PC-3 (cell line): ENCODE data around the gene SEPTIN11.

Experiments used
- CTCF ChIP-seq: fragments of 300-600 bp; sonication (generic); conservative IDR thresholded peaks from 2 replicates; pipeline ENCODE4 v1.5.1; 2017; ENCODE audit warnings: antibody characterized with exemption, low read depth, mild to moderate bottlenecking, low read length
- EZH2 ChIP-seq: fragments of 300-600 bp; sonication (generic); IDR thresholded peaks from one replicate; pipeline ENCODE4 v1.6.1; 2017; ENCODE audit warnings: antibody characterized with exemption, mild to moderate bottlenecking, low read length; ENCODE audit not compliant: unreplicated experiment

GRCh38 chr4:76993787-76994641, 44.5 kb downstream of the SEPTIN11 start:
- no peak for TF ChIP-seq CTCF
- TF ChIP-seq EZH2 = no peak
